ENCODE results near the gene FBLN5.

The FBLN5 gene

DNA sequence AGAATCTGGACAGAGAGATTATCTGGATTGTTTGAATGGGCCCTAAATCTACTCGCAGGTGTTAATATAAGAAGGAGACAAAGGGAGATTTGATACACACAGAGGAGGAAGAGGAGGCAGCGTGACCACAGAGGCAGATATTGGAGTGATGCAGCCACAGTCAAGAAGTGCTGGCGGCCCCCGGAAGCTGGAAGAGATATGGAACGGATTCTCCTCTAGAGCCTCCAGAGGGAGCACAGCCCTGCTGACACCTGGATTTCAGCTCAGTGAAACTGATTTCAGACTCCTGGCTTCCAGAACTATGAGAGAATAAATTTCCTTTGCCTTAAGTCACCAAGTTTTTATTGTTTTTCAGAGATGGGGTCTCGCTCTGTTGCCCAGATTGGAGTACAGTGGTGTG is 71.0 kb downstream of the FBLN5 start:
- TF ChIP-seq EZH2phosphoT487 (IDR thresholded peaks at IDR 0.05; ENCODE audit: low read depth) = no peak
- TF ChIP-seq, protein P1, sequence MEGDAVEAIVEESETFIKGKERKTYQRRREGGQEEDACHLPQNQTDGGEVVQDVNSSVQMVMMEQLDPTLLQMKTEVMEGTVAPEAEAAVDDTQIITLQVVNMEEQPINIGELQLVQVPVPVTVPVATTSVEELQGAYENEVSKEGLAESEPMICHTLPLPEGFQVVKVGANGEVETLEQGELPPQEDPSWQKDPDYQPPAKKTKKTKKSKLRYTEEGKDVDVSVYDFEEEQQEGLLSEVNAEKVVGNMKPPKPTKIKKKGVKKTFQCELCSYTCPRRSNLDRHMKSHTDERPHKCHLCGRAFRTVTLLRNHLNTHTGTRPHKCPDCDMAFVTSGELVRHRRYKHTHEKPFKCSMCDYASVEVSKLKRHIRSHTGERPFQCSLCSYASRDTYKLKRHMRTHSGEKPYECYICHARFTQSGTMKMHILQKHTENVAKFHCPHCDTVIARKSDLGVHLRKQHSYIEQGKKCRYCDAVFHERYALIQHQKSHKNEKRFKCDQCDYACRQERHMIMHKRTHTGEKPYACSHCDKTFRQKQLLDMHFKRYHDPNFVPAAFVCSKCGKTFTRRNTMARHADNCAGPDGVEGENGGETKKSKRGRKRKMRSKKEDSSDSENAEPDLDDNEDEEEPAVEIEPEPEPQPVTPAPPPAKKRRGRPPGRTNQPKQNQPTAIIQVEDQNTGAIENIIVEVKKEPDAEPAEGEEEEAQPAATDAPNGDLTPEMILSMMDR (IDR thresholded peaks at IDR 0.05; ENCODE audit: low read depth, low read length) = no peak
- no peak overlapping the region for H3K27ac ChIP-seq (ENCODE audit: low read length)

DNA sequence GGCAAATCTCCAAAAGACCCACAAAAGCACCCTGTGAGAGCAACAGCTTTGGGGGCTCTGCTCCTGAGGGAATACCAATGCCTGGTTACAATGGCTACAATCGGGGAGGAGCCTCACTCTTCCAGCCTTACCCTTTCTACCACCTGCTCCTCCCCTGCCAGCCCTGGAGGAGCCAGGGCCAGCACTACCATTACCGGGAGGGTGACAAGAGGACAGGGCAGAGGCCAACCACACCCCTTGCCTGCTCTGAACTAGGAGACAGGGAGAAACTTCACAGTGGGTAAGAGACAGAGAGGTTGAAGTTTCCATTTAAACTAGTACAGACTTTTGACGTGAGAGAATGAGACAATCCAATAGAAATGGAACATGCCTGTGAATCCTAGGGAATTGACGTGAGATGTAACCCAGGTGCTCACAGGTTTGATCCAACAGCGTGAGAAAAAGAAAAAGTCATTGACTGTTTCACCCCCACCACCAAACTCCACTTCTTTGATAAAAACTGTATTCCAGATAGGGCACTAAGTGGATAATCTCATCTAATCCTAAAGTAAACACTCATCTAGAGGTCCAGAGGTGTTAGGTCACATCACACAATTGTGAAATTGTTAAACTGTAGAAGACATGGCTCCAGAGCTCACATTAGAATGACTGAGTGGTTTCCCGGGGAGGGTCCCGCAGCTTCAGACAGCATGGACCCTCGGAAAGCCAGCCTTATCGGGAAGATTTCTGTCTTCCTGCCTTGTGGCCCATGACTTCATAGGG is 71.8 kb downstream of the FBLN5 start:
- H2AFZ ChIP-seq (ENCODE audit: low read depth, low read length) = no peak overlapping the region

More for the DNA sequence above, 71.0 kb downstream of the FBLN5 start:
- Histone ChIP-seq H3K9me3 (ENCODE audit: insufficient read depth, low read length) (peaks cover 6% of the 10 kb centered on the region; the same call in 1 of the 2 replicates), H3K79me2 (ENCODE audit: low read length) (no peaks in the 10 kb centered on the region), H3K4me3 (ENCODE audit: low read length) (no peak overlapping the region), H4K20me1 (ENCODE audit: insufficient read depth, low read length) (no peaks in the 10 kb centered on the region), H3K9ac (ENCODE audit: low read length) (no peak overlapping the region), H3K4me1 (ENCODE audit: low read length) (peaks cover 33% of the 10 kb centered on the region), H3K36me3 (replicated peaks; ENCODE audit: low read depth, low read length) (no peaks in the 10 kb centered on the region), H3K4me2 (ENCODE audit: low read length) (no peak overlapping the region), H3K27me3 (ENCODE audit: low read depth, low read length) (peaks cover 10% of the 10 kb centered on the region), H2AFZ (ENCODE audit: low read depth, low read length) (no peak overlapping the region)

DNA sequence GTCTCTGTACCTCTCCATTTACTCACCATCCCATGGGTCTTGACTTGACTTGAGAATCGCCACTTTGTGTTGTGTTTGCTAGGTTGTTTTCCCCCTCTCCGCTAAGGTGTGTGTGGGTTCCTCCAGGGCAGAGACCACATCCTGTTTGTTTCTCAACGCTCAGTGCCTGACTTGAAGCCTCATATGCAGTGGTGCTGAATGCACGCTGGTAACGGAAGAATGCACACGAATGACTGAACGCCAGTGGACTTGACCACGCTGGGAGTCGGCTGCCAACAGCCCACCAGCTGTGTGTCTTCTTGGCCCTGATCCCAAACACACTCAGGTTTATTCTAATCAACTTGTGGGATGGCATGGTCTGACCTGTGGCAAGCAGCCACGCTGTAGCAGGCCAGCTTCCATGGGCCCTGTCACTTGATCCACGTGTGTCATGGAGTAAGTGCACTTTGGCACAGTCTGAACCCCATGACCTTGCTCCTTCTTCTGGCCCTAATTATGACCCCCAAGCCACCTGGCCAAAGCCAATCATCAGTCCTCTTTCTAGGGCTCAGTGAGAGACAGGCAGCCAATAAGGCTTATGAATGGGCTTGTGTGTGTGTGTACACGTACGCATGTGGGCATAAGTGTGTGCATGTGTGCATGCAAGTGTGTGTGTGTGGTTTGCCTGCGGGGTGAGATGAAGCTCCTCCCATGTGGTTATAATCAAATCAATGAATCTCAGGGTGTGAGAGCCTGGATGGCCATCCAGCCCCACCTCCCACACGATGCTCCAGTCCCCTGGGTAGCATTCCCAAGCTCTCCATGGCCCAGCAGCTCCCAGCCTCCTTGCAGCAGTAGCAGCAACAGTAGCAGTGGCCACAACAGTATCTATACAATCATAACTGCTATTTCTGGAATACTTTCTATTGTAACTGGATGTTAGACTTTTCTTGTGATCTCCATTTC is 73.8 kb downstream of the FBLN5 start:
- no peaks in the 10 kb centered on the region for H3K79me2 ChIP-seq (ENCODE audit: low read length)
- H3K27ac ChIP-seq (ENCODE audit: low read length) = no peak overlapping the region
- no peak overlapping the region for H2AFZ ChIP-seq (ENCODE audit: low read depth, low read length)
- no peak for TF ChIP-seq EZH2phosphoT487 (IDR thresholded peaks at IDR 0.05; ENCODE audit: low read depth)
- TF ChIP-seq, protein P1 (IDR thresholded peaks at IDR 0.05; ENCODE audit: low read depth, low read length) = no peak
- H4K20me1 ChIP-seq (ENCODE audit: insufficient read depth, low read length) = no peaks in the 10 kb centered on the region
- H3K36me3 ChIP-seq (replicated peaks; ENCODE audit: low read depth, low read length) = no peaks in the 10 kb centered on the region
- peaks cover 10% of the 10 kb centered on the region for H3K27me3 ChIP-seq (ENCODE audit: low read depth, low read length)
- peaks cover 6% of the 10 kb centered on the region; the same call in 1 of the 2 replicates for H3K9me3 ChIP-seq (ENCODE audit: insufficient read depth, low read length)
- H3K4me3 ChIP-seq (ENCODE audit: low read length) = no peak overlapping the region
- H3K4me2 ChIP-seq (ENCODE audit: low read length) = peak overlapping the region; percentile 48
- H3K9ac ChIP-seq (ENCODE audit: low read length) = no peak overlapping the region
- peaks cover 39% of the 10 kb centered on the region for H3K4me1 ChIP-seq (ENCODE audit: low read length)

More for the DNA sequence above, 71.8 kb downstream of the FBLN5 start:
- Histone ChIP-seq H3K4me1 (ENCODE audit: low read length) (peaks cover 39% of the 10 kb centered on the region), H3K4me3 (ENCODE audit: low read length) (no peak overlapping the region), H3K27me3 (ENCODE audit: low read depth, low read length) (peaks cover 10% of the 10 kb centered on the region), H4K20me1 (ENCODE audit: insufficient read depth, low read length) (no peaks in the 10 kb centered on the region), H3K36me3 (replicated peaks; ENCODE audit: low read depth, low read length) (no peaks in the 10 kb centered on the region), H3K9me3 (ENCODE audit: insufficient read depth, low read length) (peaks cover 6% of the 10 kb centered on the region; the same call in 1 of the 2 replicates), H3K79me2 (ENCODE audit: low read length) (no peaks in the 10 kb centered on the region), H3K4me2 (ENCODE audit: low read length) (no peak overlapping the region), H3K27ac (ENCODE audit: low read length) (no peak overlapping the region), H3K9ac (ENCODE audit: low read length) (no peak overlapping the region)
- no peak for TF ChIP-seq EZH2phosphoT487 (IDR thresholded peaks at IDR 0.05; ENCODE audit: low read depth)
- TF ChIP-seq, protein P1 (IDR thresholded peaks at IDR 0.05; ENCODE audit: low read depth, low read length) = no peak
